Measurements from ENCODE around the gene NFE2L1.
"Not testable (repeated sequence)": the region's sequence is repeated elsewhere in the genome, so short reads cannot be mapped to it uniquely, and the experiment has no call there.

NFE2L1 gene

DNA sequence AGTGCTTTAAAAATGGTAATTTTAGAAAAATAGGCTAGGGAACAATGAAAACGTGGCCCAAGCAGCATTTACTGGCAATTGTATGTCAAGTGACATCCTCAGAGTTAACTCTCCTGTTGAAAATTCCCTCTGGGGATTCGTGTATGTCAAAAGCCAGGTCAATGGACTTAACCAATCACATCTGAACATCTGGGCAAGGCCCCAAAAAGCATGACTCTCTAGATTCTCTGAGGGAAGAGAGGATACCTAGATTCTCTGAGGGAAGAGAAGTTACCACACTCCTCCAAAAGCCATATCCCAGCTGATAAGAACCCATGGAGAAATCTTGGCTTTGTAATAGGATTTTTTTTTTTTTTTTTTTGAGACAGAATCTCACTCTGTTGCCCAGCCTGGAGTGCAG lies 23.5 kb downstream of the NFE2L1 start:
- Histone ChIP-seq H3K4me1 (no peaks in the 10 kb centered on the region; the same call in 1 of the 2 replicates), H3K4me3 (ENCODE audit: low read depth, low read length) (no peak overlapping the region), H3K9me3 (no peaks in the 10 kb centered on the region), H3K27me3 (no peaks in the 10 kb centered on the region), H3K36me3 (peaks cover 61% of the 10 kb centered on the region)
- TF ChIP-seq, protein P1, sequence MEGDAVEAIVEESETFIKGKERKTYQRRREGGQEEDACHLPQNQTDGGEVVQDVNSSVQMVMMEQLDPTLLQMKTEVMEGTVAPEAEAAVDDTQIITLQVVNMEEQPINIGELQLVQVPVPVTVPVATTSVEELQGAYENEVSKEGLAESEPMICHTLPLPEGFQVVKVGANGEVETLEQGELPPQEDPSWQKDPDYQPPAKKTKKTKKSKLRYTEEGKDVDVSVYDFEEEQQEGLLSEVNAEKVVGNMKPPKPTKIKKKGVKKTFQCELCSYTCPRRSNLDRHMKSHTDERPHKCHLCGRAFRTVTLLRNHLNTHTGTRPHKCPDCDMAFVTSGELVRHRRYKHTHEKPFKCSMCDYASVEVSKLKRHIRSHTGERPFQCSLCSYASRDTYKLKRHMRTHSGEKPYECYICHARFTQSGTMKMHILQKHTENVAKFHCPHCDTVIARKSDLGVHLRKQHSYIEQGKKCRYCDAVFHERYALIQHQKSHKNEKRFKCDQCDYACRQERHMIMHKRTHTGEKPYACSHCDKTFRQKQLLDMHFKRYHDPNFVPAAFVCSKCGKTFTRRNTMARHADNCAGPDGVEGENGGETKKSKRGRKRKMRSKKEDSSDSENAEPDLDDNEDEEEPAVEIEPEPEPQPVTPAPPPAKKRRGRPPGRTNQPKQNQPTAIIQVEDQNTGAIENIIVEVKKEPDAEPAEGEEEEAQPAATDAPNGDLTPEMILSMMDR (IDR thresholded peaks at IDR 0.05; ENCODE audit: low read depth, low read length), result no peak
- DNase-seq, result no peak

DNA sequence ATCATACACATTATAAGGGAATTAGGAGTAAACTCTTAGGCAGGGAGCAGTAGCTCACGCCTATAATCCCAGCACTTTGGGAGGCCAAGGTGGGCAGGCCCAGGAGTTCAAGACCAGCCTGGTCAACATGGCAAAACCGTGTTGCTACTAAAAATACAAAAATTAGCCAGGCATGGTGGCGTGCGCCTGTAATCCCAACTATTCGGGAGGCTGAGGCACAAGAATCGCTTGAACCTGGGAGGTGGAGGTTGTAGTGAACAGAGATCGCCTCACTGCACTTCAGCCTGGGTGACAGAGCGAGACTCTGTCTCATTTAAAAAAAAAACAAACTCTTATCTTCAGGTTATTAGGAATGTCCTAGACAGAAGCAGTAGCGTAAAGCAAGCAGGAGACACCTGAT lies 24.7 kb downstream of the NFE2L1 start:
- DNase-seq; H3K4me3 ChIP-seq (ENCODE audit: low read depth, low read length); H3K27me3 ChIP-seq; H3K4me1 ChIP-seq; H3K9me3 ChIP-seq: not testable (repeated sequence)
- peaks cover 60% of the 10 kb centered on the region for H3K36me3 ChIP-seq

GRCh38 chr17:48073566-48074094 lies 25.5 kb downstream of the NFE2L1 start:
- not testable (repeated sequence) for DNase-seq; H3K9me3 ChIP-seq; H3K4me3 ChIP-seq (ENCODE audit: low read depth, low read length); H3K27me3 ChIP-seq; H3K4me1 ChIP-seq
- peaks cover 53% of the 10 kb centered on the region for H3K36me3 ChIP-seq

DNA sequence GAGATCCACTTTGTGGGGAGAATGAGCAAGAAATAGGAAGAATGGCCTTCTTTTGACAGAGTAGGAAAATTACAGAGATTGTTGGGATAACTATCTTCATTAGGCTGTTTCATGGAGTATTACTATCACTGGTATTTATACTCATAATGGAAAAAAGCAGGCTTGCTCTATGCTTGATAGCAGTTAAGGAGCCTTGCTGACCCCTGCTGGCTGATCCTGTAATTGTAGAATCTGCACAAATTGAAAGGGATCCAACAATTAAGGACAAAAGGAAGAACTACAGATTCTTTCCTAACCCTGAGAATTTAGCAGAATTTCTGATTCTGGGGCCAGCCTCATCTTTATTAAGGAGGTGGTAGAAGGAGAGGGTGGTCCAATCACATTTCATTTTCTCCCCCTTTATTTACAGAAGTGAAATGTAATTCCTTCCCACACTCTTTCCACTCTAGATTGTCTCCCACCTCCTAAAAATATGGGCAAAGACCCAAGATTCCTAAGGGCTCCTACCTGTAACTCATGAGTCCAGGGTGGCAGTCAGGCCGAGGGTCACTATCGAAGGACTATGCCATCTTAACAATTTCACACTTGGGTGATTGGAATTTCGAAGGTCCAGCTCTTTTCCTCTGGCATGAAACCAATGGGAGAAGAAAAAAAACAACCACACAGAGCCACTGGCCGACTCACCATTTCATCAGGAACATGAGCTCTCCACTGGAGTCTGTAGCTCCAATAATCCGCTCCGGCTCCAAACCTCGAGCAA lies 26.3 kb downstream of the NFE2L1 start:
- no peaks in the 10 kb centered on the region for H3K27me3 ChIP-seq
- peak; percentile 82 for DNase-seq
- TF ChIP-seq, protein P1 (IDR thresholded peaks at IDR 0.05; ENCODE audit: low read depth, low read length), result peak; percentile 91
- H3K4me1 ChIP-seq, result no peaks in the 10 kb centered on the region
- H3K4me3 ChIP-seq (ENCODE audit: low read depth, low read length), result no peak overlapping the region
- peaks cover 50% of the 10 kb centered on the region for H3K36me3 ChIP-seq
- no peaks in the 10 kb centered on the region for H3K9me3 ChIP-seq

DNA sequence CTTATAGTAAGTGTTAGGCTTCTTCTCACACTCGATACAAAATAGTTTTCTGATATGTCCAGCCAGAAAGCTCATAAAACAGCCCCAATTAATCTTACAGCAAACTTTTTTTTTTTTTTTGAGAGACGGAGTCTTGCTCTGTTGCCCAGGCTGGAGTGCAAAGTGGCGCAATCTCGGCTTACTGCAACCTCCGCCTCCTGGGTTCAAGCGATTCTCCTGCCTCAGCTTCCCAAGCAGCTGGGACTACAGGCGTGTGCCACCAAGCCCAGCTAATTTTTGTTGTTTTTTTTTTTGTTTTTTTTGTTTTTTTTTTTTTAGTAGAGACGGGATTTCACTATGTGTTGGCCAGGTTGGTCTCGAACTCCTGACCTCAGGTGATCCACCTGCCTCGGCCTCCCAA lies 29.0 kb downstream of the NFE2L1 start:
- not testable (repeated sequence) for H3K4me1 ChIP-seq; H3K9me3 ChIP-seq; DNase-seq; H3K4me3 ChIP-seq (ENCODE audit: low read depth, low read length); H3K27me3 ChIP-seq
- peaks cover 31% of the 10 kb centered on the region for H3K36me3 ChIP-seq

- no peak for DNase-seq
- H3K27me3 ChIP-seq, result no peaks in the 10 kb centered on the region
- TF ChIP-seq, protein P1 (IDR thresholded peaks at IDR 0.05; ENCODE audit: low read depth, low read length), result no peak
- no peak overlapping the region for H3K4me3 ChIP-seq (ENCODE audit: low read depth, low read length)
- H3K4me1 ChIP-seq, result peaks cover 8% of the 10 kb centered on the region; the same call in 1 of the 2 replicates
- no peaks in the 10 kb centered on the region; the same call in 1 of the 2 replicates for H3K36me3 ChIP-seq
- no peaks in the 10 kb centered on the region for H3K9me3 ChIP-seq
Measured at GRCh38 chr17:48081858-48082257, 33.7 kb downstream of the NFE2L1 start.

GRCh38 chr17:48084932-48085331 lies 36.8 kb downstream of the NFE2L1 start:
- Histone ChIP-seq H3K9me3 (no peaks in the 10 kb centered on the region), H3K4me1 (peaks cover 8% of the 10 kb centered on the region; the same call in 1 of the 2 replicates), H3K27me3 (no peaks in the 10 kb centered on the region), H3K4me3 (ENCODE audit: low read depth, low read length) (no peak overlapping the region), H3K36me3 (no peaks in the 10 kb centered on the region; the same call in 1 of the 2 replicates)
- TF ChIP-seq, protein P1 (IDR thresholded peaks at IDR 0.05; ENCODE audit: low read depth, low read length), result no peak
- no peak for DNase-seq
